Activated CD8-positive, alpha-beta memory T cell treated with anti-CD3 and anti-CD28 coated beads for 48 hours (primary cell): ENCODE measurements around the gene EGLN2.
"Not testable (repeated sequence)": the region's sequence is repeated elsewhere in the genome, so short reads cannot be mapped to it uniquely, and the experiment has no call there.

Source experiments
- DNase-seq, 3 experiments: peaks; one replicate each; pipeline ENCODE4 v3.0.0-alpha.2; 2020; ENCODE audit warnings: low read depth in 2 of 3, low spot score in 2 of 3

EGLN2 gene

DNA sequence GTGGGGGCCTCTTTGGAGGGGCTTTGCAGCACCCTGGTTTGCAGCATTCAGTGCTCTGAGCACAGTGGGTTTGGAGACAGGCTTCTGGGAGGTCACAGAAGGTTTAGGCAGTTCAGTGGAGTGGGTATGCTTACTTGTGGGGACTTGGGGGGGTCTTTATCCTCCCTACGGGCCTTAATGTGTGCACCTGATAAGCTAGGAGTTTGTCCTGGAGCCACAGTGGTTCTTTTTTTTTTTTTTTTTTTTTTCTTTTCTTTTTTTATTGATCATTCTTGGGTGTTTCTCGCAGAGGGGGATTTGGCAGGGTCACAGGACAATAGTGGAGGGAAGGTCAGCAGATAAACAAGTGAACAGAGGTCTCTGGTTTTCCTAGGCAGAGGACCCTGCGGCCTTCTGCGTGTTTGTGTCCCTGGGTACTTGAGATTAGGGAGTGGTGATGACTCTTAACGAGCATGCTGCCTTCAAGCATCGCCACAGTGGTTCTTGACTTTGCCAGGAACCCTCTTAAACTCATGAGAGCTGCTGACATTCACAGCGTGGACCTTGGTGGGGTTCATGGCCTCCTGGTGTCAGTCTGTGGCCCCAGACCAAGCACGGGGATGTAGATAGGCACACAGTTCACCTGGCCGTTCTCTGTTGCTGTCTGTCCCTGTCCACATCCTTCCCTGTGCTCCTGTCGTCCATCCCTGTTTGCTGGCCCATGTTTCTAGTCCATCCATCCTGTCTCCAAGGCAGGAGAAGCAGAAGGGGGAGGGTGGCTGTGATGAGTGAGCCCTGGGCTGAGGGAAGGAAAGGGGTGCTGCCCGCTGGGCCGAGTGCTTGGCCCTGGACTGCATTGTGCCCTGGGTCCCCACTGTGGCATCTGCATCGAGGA is 2.7 kb downstream of the EGLN2 start:
- no peak for DNase-seq

DNA sequence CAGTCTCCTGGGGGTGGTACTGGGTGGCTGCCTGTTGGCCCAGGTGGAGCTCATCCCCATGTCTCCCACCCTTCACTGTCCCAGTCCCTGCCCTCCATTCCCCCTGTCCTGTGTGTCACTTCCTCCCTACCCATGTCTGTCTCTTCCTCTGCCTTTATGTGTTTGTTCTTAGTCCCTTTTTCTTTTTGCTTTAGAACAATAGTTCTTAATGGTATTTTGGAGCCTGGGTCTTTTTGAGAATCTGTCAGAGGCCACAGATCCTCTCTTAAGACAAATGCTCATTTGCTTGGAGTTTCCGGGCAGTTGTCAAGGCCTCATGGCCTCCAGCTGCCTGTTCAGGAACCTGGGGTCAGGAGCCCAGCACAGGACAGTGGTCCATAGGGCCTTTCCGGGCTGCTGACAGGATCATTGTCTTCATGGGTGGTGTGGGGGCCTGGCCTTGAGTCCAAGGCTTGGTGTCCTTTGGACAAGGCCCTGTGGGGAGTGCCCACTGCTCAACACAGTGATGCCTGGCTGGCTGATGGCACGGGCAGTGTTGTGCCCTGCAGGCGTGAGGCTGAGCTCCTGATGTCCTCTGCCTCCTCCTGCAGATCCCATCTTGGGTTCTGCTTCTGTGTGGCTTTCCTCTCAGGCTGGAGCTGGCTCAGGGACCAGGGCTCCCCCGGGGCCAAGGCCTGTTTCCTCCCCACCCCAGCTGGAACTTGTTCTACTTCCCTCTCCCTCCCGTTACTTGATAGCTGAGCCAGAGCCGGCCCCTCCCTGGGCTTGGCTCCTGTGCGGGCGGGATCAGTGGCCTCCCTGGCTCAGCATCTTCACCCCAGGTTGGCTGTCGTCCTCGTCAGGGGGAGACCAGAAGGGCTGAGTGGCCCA is 3.5 kb downstream of the EGLN2 start:
- DNase-seq, result no peak

DNA sequence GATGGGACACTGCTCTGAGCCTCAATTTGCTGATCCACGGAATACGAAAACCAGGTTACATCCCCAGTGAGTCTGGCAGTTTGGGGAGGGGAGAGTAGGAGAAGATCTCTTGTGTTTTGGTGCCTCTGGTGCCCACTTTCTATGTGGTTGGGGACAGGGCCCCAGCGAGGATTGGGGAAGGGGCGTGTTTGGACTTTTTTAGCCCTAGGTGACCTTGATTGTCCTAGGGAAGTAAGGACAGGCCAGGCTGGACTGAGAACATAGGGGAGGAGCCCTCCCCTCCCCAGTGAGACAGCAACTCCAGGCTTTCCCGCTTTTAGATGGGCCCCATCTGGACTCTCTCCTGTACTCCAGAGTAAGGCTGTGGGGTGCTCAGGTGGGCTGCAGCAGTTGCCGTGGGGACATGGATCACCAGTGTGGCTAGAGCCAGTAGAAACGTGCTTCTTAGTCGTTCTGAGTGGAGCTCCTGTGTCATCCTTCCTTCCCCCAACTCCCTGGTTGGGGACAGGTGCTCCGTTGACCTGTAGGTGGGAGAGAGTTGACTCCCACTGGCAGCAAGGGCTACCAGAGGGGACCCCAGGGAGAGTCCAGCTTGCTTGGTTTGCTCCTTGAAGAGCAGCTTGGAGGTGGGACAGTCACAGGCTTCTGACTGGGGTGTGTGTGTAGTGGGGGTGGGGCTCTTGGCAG is 4.3 kb downstream of the EGLN2 start:
- no peak for DNase-seq

DNA sequence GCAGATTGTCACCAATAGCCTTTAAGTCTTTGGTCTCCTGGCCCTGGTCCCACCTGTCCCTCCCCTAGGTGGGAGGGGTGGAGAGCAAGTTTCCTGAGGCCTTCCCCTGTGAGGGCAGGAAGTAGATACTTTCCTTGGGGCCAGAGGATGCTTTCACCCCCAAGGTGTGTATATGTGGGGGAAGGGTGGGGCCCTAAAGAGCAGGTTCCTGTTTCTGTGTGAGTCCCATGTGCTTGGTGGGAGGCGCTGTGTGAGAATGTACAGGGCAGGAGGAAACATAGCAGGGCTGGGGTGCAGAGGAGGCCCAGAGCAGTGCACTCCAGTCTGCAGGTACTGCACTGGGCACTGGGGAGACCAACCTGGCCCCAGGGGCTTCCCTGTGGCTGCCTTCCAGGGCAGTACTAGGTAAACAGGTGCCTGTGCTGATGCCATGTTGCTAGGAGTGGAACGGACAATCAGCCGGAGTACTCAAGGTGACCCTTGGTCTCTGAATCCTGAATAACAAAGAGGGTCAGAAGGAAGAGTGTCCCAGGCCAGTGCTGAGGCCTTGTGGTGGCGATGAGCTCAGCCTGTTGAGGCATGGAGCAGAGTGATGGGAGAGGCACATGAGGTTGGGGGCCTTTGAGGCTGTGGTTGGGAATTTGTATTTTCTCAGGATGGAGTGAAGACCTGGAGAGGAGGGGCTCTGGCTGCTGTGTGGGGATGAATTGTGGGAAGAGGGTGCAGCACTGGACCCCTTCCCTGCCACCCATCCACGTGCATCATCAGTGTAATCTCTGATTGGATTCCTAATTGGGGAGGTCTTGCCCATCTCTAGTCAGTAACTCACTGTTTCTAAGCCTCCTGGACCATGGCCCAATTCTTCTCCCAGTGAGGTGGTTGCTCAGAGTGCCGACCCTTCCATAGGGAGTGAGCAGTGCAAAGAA is 5.1 kb downstream of the EGLN2 start:
- no peak for DNase-seq

DNA sequence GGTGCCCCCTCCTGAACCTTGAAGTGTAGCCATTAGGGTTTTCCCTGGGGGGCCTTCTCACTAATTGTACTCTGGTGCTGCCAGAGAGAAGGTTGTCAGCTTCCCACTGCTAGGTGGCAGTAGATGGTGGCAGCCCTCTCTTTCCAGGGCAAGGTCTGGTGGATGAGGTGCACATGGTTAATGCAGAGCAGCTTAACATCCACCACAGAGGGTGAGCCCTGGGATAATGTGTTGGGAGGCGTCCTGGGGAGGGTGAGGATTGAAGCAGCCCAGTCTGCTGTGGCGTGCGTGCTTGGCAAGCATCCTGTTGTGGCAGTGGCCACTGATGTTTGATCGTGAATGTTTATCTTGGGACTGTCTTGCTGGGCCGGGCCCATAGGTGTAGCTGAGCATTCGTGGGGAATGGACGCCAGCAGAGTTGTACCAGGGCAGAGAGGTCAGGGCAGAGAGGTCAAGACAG is 5.8 kb downstream of the EGLN2 start:
- no peak for DNase-seq

DNA sequence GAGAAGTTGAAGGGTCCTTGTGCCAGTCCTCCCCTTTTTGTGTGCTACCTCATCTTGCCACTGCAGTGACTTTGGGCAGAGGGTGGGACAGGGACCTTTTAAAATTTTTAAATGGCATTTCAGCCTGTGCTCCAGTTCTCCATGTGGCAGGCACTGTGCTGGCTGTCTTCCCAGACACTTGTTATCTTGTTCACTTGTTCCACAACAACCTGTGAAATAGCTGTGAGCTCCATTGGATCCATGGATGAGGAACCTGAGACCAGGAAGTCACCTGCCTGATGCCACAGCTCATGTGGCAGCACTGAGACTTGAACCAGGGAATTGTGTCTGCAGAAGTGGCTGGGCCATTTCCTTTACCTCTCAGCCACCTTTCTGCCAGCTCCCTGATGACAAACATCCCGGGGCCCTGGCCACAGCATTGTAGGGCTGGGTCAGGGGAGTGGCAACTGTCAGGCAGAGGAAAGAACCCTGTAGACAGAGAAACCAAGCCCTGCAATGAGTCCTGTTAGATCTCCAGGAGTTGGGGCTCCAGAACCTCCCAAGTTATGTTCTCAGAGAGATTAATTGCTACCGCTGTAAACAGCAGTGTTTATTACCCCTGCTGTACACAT is 6.4 kb downstream of the EGLN2 start:
- DNase-seq, result no peak

DNA sequence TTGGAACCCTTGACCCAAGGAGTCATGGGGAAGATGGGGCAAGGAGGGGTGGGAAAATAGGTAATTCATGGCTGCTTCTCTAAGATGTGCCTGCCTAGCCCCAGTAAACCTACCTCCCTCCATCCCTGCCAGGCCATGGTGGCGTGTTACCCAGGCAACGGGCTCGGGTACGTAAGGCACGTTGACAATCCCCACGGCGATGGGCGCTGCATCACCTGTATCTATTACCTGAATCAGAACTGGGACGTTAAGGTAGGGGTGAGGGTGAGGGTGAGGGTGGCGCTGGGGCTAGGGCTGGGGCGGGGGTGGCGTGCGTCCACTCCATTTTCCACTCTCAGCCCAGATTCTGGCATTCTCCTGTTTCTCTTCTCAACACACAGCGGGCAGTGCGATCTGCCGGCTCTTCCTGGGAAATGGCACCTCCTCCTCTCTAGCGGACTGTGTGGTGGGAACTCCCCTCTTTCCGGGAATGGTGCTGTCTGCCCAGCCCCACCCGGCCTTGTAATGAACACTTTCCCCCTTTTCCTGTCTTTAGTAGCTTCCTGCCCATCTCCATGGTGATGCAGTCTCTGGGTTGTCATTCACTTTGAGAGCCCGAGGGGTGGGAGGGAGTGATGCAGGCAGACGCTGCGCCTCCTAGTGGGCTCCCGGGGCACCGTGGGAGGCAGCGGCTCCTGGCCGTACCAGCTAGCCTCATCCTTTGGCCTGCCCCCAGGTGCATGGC is 7.6 kb downstream of the EGLN2 start:
- DNase-seq, result peak; percentile 61 to 82 (median 62)

DNA sequence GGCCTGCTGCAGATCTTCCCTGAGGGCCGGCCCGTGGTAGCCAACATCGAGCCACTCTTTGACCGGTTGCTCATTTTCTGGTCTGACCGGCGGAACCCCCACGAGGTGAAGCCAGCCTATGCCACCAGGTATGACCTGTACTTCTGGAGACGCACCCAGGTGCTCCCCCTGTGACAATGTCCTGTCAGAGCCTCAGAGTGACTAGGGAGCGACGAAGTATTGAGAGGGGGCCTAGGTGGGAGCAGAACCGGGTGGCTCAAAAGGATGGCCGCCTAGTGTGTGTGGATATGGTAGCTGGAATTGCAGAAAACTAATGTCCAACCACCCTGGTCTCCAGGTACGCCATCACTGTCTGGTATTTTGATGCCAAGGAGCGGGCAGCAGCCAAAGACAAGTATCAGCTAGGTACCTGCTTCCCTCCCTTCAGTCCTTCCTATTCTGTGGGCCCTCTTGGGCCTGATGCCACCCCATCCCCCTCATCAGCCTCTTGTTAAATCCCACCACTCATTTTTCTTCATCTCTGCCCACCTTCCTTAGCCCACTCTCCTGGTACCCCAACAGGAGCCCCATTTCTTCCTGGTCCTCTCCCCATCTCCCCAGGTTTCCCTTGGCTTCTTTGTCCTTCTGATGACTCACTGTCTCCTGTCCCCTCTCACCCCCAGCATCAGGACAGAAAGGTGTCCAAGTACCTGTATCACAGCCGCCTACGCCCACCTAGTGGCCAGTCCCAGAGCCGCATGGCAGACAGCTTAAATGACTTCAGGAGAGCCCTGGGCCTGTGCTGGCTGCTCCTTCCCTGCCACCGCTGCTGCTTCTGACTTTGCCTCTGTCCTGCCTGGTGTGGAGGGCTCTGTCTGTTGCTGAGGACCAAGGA is 8.4 kb downstream of the EGLN2 start:
- no peak for DNase-seq

DNA sequence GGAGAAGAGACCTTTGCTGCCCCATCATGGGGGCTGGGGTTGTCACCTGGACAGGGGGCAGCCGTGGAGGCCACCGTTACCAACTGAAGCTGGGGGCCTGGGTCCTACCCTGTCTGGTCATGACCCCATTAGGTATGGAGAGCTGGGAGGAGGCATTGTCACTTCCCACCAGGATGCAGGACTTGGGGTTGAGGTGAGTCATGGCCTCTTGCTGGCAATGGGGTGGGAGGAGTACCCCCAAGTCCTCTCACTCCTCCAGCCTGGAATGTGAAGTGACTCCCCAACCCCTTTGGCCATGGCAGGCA is 9.0 kb downstream of the EGLN2 start:
- no peak for DNase-seq

DNA sequence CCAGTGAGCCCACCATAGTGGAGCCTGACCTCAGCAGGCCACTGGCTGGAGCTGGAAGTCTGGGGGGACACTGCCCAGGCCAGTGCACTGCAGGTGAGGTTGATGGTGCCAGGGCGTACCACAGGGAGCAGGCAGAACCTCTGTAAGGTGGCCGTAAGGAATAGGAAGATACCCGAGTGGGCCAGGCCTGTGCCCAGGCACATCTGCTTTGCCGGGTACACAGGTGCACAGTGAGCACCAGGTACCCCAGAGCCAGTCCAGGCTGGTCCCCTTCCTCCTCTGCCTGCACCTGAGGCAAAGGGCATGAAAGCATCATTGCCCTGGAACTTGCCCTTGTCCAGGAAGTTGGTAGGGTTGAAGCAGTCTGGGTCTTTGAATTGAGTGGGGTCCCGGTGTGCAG is 9.5 kb downstream of the EGLN2 start:
- no peak for DNase-seq

DNA sequence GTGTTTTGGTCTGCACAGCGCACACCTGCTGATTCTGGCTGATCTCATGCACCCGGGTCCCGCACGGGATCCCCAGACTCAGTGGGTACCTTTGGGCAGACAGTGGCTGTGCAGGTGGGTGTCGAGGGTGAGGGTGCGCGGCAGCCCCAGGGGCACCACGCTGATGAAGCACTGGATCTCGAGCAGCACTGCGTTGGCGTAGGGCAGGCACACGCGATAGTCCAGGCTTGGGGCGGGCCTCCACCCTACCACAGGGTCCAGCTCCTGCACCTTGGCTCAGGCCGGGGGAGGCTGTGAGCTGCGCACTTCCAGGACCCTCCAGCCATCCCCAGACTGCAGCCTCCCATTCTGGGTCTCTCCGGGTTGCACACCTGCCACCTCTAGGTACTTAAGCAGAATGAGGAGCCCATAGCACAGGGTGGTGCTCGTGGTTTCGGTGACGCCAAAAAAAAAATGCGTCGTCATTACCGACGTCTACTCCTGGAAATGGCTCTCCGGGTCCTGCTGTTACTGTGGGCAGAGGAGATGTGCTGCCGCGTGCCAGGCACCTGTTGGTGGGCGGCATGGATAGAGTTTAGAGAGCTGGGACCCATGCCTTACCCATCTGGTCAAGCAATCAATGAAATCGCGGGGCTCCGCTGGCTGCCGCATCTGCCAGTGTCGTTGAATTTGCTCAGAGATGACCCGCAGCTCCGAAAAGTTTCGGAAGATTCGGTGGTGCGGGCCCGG is 10.5 kb downstream of the EGLN2 start:
- no peak for DNase-seq

DNA sequence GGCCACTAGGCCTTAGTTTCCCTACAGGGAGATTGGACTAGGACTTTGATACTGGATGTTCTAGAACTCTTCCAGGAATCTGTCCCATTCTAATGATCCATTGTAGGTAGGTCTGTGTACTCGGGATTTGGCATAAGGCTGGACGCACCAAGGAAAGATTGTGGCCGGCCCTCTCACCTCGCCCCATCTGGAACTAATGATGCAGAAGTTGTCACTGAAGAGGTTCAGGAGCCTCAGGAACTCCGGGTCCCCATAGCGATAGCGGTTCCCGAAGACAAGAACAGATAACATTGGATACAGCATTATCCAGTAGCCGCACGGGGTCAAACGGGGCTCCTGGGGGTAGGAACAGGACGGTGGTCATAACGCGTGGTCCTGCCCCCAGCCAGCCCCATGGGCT is 11.2 kb downstream of the EGLN2 start:
- DNase-seq, result no peak

DNA sequence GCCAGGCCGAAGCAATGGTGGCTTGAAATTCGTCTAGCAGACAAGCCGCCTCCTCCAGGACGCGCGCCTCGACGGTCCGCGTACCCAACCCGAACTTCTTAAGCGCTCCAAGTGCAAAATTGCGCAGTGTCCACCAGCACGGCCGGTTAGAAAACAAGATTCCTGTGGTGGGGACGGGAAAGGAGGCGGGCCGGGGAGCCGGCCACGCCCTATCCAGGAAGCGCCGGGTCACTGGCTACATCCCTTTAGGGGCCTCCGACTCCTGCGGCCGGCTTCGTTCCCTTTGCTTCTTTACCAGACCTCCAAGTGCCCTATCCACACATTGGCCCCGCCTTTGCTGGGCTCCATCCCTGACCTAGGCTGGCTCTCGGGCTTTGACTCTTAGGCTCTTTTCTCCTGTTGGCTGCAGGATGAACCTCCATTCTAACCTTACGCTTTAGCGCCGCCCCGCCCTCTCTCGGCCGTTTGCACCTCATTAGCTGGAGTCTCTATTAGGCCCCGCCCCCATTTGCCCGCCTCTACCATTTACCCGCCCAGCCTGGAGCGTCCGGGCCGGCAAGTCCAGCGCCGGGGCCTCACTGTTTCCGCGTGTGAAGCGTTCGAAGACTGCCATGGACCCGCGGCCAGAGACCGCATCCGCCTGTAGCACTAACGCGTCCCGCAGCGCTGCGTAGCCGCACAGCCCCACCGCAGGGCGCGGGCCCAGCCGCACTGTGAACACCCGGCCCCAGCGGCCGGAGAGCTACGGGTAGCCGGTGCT is 11.8 kb downstream of the EGLN2 start:
- DNase-seq, result not testable (repeated sequence)

DNA sequence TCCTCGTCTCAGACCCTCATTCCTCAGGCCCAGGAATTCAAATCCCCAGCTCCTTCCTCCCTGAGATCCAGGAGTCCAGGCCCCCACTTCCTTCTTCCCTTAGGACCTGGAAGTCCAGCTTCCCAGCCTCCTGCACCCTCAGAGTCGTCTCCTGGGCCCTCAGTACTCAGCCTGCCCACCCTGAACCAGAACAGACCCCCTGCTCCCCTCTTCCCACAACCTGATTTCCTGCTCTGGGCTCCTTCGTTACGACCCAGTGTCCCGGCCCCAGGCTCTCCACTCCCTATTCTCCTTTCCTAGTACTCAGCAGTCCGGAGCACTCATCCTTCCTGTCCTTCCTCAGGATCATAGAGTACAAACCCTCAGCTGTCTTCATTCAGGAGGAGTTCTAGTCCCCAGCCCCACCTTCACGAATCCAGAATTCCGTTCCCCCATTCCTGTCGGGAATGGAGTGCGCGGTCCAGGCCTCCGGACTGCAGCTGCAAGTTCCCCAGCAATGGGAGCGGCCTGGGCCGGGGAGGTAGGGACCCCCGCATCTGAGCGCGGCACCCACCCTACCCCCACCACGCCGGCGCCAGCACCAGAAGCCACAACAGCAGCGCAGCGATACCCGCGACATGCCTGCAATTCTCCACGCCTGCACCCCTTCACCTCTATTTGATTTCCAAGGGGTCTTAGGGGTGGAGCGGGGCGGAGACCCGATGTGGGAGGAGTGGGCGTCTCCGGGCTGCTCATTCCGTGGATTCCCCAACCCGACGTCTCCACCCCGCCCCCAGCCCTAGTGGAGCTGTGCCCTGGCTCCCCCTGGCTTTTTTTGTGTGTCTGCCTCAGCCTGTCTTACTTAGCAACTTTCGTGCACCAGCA is 12.7 kb downstream of the EGLN2 start:
- DNase-seq, result no peak

DNA sequence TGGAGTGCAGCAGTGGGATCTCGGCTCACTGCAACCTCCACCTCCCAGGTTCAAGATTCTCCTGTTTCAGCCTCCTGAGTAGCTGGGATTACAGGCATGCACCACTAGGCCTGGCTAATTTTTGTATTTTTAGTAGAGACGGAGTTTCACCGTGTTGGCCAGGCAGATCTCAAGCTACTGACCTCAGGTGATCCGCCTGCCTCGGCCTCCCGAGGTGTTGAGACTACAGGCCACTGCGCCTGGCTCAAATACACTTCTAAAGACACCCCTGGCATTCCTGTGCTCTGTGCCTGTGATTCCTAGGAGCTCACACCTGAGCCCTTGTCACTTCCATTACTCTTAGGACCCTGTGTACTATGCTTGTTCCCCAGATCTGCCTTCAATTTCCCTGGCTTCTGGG is 13.6 kb downstream of the EGLN2 start:
- DNase-seq, result not testable (repeated sequence)

DNA sequence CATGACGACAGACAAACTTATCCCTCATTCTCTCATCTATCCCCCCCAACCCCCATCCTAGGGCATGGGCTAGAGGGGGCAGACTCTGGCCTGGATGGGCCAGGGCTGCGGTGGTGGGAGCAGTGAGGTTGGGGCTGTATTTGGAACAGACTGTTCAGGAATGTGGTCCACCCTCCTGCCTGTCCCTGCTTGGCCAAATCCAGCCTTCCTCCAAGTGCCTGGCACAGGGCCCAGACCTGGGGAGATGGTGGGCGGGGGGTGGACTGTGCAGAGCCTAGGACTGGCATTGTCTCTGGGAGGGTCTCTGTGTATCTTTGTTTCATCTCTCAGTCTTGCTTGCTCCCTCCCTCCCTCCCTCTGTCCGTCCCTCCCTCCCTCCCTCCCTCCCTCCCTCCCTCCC is 14.2 kb downstream of the EGLN2 start:
- DNase-seq, result no peak
